K562 (cell line): Measurements from ENCODE around the gene RPTOR. TPM values are rescaled to one million over a fixed set of nuclear protein-coding genes. Genes with fewer than 3 reads are reported as not detected.
A peak's percentile ranks its signal among the peaks of the same experiment; 100 is the strongest.

Source experiments
- ATAC-seq: fragments of 200-7000 bp; cut with Tn5 transposase; 3 replicates; pipeline ENCODE4 v1.9.1; 2020; ENCODE audit warnings: moderate library complexity
- BruUV-seq: library from RNA; stranded (reverse); fragments of 400-500 nt; replicated peaks from 2 replicates; lab custom pipeline; 2021; lab: Mats Ljungman, UMichigan
- CTCF ChIA-PET: fragments of 300-600 bp; formaldehyde crosslinking; extraction: SDS; loops from one replicate; lab custom pipeline; 2021; ENCODE audit warnings: low intra/inter-chr PET ratio; lab: Yijun Ruan, JAX
- POLR2A ChIA-PET: fragments of 300-600, 350-650 bp; sonication (Branson Sonifier 250); formaldehyde crosslinking; extraction: SDS; loops from one replicate; lab custom pipeline; 2021; ENCODE audit warnings: antibody characterized with exemption, inconsistent platforms; lab: Yijun Ruan, JAX
- DNase-seq, 4 experiments: peaks; one replicate each; pipeline versions ENCODE4 v3.0.0 to v3.0.0-alpha.2; 2011 to 2018; ENCODE audit warnings: low spot score in 3 of 4, mixed read lengths in 3 of 4; ENCODE audit errors: extremely low read depth in 1 of 4
- FAIRE-seq: peaks from 2 replicates; lab custom pipeline; 2011; peaks lifted over from hg19 to GRCh38; lab: Jason Lieb, UNC
- H2AFZ ChIP-seq: 2 replicates; pipeline ENCODE4 v1.6.0; 2011; ENCODE audit warnings: low read depth, low read length, control low read depth, inconsistent platforms
- H3K27ac ChIP-seq: fragments of 200-600 bp; 3 replicates; pipeline ENCODE4 v1.8.0; 2011; ENCODE audit warnings: low read depth, mild to moderate bottlenecking, control low read depth, inconsistent platforms, low read length, moderate library complexity, mixed read lengths; ENCODE audit errors: extremely low read depth
- H3K27me3 ChIP-seq, 2 experiments: fragments of 300-600 bp in 1 of 2; 2 replicates in 1 of 2; 3 replicates in 1 of 2; pipeline versions ENCODE4 v1.6.0 to v1.8.0; 2011; ENCODE audit warnings: inconsistent platforms in 2 of 2, low read length in 2 of 2, mild to moderate bottlenecking in 1 of 2, mixed read lengths in 1 of 2, moderate library complexity in 1 of 2; ENCODE audit not compliant: control insufficient read depth in 2 of 2, insufficient read depth in 2 of 2
- H3K36me3 ChIP-seq: fragments of 300-600 bp; 3 replicates; pipeline ENCODE4 v1.8.0; 2011; ENCODE audit warnings: mild to moderate bottlenecking, low read length, inconsistent platforms; ENCODE audit not compliant: control insufficient read depth, insufficient read depth
- H3K4me1 ChIP-seq, 2 experiments: fragments of 200-600 bp in 1 of 2; replicated peaks in 1 of 2; 2 replicates in 1 of 2; 3 replicates in 1 of 2; pipeline versions ENCODE4 v1.5.1 to v1.8.0; 2011; ENCODE audit warnings: inconsistent platforms in 2 of 2, low read length in 2 of 2, mild to moderate bottlenecking in 1 of 2, mixed read lengths in 1 of 2, moderate library complexity in 1 of 2; ENCODE audit not compliant: control insufficient read depth in 2 of 2, insufficient read depth in 2 of 2
- H3K4me2 ChIP-seq: 2 replicates; pipeline ENCODE4 v1.6.1; 2011; ENCODE audit warnings: low read length, control low read depth, inconsistent platforms, mixed read lengths; ENCODE audit not compliant: insufficient read depth
- H3K4me3 ChIP-seq: fragments of 200-600 bp; sonication (generic), shearing (Covaris generic); 2 replicates; pipeline ENCODE4 v1.5.1; 2016; ENCODE audit warnings: control low read depth, inconsistent platforms
- H3K79me2 ChIP-seq: fragments of 200-600 bp; 3 replicates; pipeline ENCODE4 v1.8.0; 2011; ENCODE audit warnings: low read length, inconsistent platforms; ENCODE audit not compliant: control insufficient read depth, insufficient read depth
- H3K9ac ChIP-seq, 2 experiments: 2 replicates each; pipeline versions ENCODE4 v1.6.0 to v1.6.1; 2011; ENCODE audit warnings: low read depth in 2 of 2, low read length in 2 of 2, control low read depth in 1 of 2, inconsistent platforms in 1 of 2, mild to moderate bottlenecking in 1 of 2, mixed read lengths in 1 of 2; ENCODE audit not compliant: insufficient read depth in 1 of 2
- H3K9me1 ChIP-seq: one replicate; pipeline ENCODE4 v1.6.0; 2011; ENCODE audit warnings: inconsistent platforms, mild to moderate bottlenecking, low read length, moderate library complexity; ENCODE audit not compliant: control insufficient read depth, insufficient read depth
- H3K9me3 ChIP-seq: replicated peaks from 2 replicates; pipeline ENCODE4 v1.5.1; 2011; ENCODE audit warnings: low read depth, low read length, inconsistent platforms; ENCODE audit not compliant: control insufficient read depth, insufficient read depth
- H4K20me1 ChIP-seq: replicated peaks from 2 replicates; pipeline ENCODE4 v1.6.1; 2011; ENCODE audit warnings: low read length, inconsistent platforms, mixed read lengths; ENCODE audit not compliant: control insufficient read depth, insufficient read depth
- MTA3 ChIP-seq: fragments of 450-650 bp; formaldehyde crosslinking; IDR thresholded peaks from 2 replicates; pipeline ENCODE4 v1.6.1; 2017; ENCODE audit warnings: mild to moderate bottlenecking, borderline replicate concordance
- SNIP1 ChIP-seq: fragments of 450-650 bp; IDR thresholded peaks from 2 replicates; pipeline ENCODE4 v1.7.1; 2017; ENCODE audit warnings: low read depth, mild to moderate bottlenecking
- whole genome bisulfite sequencing: fragments of 100-300 bp; shearing (Covaris generic); methylation state at CpG from one replicate; pipeline ENCODE4 v1.1.6; 2016; ENCODE audit warnings: low coverage, mixed read lengths; ENCODE audit not compliant: insufficient coverage; ENCODE audit errors: missing lambda C conversion rate; 5-methylcytosine and 5-hydroxymethylcytosine counted together
- in situ Hi-C: fragments of 300-500 bp; cut with MboI; formaldehyde crosslinking; loops from 4 replicates; pipeline ENCODE4 v1.15.0; 2018; ENCODE audit warnings: inconsistent platforms, mixed read lengths
- intact Hi-C: fragments of 100-400 bp; cut with micrococcal nuclease; formaldehyde crosslinking; loops from 2 replicates; pipeline ENCODE4 v1.14.2; 2022
- polyA plus RNA-seq, 8 experiments: library from polyadenylated mRNA; depleted of rRNA in 4 of 8; stranded (reverse) in 5 of 8; unstranded in 3 of 8; fragments of >200 nt; fragmentation: Nextera tagmentation in 2 of 8; fragmentation: Illumina TruSeq in 1 of 8; extraction: Ambion mirVana in 2 of 8; extraction: Trizol in 1 of 8; gene quantifications; 2 replicates each; pipeline versions ENCODE4 v1.2.1 to v1.2.3, GENCODE V29; 2011 to 2014; ENCODE audit warnings: inconsistent platforms in 1 of 8, missing spikeins in 1 of 8
- total RNA-seq, 7 experiments: library from RNA; depleted of rRNA in 6 of 7; stranded (reverse); fragments of >200 nt in 6 of 7; fragmentation: Illumina TruSeq in 2 of 7; extraction: Trizol in 2 of 7; gene quantifications; 2 replicates each; pipeline versions ENCODE4 v1.2.1 to v1.2.3, GENCODE V29; 2011 to 2021; ENCODE audit warnings: low replicate concordance in 1 of 7
- TF ChIP-seq, protein P1 (sequence below), 2 experiments: IDR thresholded peaks; 2 replicates each; pipeline ENCODE4 v1.6.1; 2011; ENCODE audit warnings: borderline replicate concordance in 1 of 2, control low read depth in 1 of 2, low read depth in 1 of 2, low read length in 1 of 2, mild to moderate bottlenecking in 1 of 2, mixed read lengths in 1 of 2, moderate library complexity in 1 of 2; ENCODE audit not compliant: insufficient read depth in 1 of 2, insufficient read length in 1 of 2, poor library complexity in 1 of 2, severe bottlenecking in 1 of 2; ENCODE audit errors: extremely low read depth in 1 of 2
- TF ChIP-seq, protein P2 (sequence below), 2 experiments: fragments of 450-650 bp in 1 of 2; sonication (generic) in 1 of 2; formaldehyde crosslinking in 1 of 2; IDR thresholded peaks; 2 replicates each; pipeline versions ENCODE4 v1.7.1 to v1.9.0; 2016 to 2022; ENCODE audit warnings: inconsistent platforms in 1 of 2, mild to moderate bottlenecking in 1 of 2, missing genetic modification reagents in 1 of 2

The RPTOR gene
- total and polyA plus RNA-seq, 9 of the 15 experiments (the other 6 are each of a cell fraction or from before 2014, with no cell fraction given): 0.24 to 54.1 (median 10.2) TPM

DNA sequence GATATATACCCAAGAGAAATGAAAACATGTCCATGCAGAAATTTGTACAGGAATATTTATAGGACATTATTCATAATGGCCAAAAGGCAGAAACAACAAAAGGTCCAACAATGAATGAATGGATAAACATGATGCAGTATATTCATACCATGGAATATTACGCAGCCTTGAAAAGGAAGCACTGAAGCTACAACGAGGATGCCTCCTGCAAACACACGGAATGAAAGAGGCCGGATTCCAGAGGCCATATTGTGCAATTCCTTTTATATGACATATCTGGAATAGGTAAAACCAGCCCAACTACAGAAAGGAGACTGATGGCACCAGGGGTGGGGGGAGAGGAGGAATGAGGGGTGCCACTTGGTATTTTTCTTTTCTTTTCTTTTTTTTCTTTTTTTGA is 432.5 kb downstream of the RPTOR start (continued):
- no peak for TF ChIP-seq MTA3
- no peak for TF ChIP-seq SNIP1

DNA sequence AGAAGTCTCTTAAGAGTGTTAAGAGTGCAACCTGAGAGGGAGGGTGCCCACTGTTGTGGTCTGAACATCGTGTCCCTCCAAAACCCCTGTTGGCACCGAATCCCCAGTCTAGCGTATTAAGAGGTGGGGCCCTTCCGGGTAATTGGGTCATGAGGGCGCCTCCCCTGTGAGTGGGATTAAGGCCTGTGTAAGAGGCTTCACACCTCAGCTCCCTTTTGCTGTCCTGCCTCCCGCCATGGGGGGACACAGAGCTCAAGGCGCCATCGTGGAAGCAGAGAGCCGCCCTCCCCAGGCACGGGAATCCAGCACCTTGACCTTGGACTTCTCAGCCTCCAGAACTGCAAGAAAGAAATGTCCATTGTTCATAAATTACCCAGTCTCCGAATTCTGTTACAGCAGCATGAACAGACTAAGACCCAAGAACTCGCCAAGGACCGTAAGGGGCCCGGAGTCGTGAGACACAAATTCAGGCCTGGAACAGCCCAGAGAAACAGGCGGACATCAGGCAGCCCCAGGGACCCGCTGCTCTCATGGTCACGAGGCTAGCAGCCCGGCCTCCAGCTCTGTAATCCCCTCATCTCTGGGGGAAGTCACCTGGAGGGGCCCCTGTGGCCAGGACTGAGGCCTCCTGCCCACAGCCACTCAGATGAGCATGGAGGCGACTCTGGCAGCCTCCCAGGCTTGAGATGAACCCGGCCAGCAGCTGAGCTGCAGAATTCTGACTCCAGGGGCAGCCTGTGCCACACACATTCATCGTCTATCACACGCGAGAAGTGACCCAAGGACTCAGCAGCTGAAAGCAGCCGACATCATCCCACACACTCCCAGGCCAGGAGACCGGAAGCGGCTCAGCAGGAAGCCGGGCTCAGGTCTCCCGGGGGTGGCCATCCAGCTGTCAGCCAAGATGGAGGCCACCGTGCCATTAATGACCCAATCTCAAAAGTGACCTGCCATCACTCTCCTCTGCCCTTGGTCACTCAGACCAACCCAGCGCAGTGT is 434.2 kb downstream of the RPTOR start:
- Histone ChIP-seq H3K4me1 (peaks cover 0 to 38% of the 10 kb centered on the region in 2 experiments; a peak in 3 of 5 replicates), H3K4me3 (no peak overlapping the region), H3K27ac (no peak overlapping the region), H3K79me2 (no peaks in the 10 kb centered on the region), H4K20me1 (0 out of 2 replicates have a peak, but pooled peaks cover 6% of the 10 kb centered on the region), H3K4me2 (no peak overlapping the region), H3K9me1 (no peaks in the 10 kb centered on the region), H3K27me3 (peaks cover 16 to 27% of the 10 kb centered on the region in 2 experiments; a peak in 4 of 5 replicates), H3K9me3 (no peaks in the 10 kb centered on the region), H3K9ac (0 out of 4 replicates have a peak overlapping the region, but pooled peaks of 1 of the 2 experiments have one; percentile 10), H2AFZ (peak overlapping the region; percentile 54), H3K36me3 (no peaks in the 10 kb centered on the region)
- FAIRE-seq: no peak
- WGBS: 49% methylated on average over 31 of the region's 31 CpGs
- TF ChIP-seq, protein P1, sequence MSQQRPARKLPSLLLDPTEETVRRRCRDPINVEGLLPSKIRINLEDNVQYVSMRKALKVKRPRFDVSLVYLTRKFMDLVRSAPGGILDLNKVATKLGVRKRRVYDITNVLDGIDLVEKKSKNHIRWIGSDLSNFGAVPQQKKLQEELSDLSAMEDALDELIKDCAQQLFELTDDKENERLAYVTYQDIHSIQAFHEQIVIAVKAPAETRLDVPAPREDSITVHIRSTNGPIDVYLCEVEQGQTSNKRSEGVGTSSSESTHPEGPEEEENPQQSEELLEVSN (IDR thresholded peaks at IDR 0.05; ENCODE audit: borderline replicate concordance in 1 of 2, extremely low read depth in 1 of 2, insufficient read depth in 1 of 2, insufficient read length in 1 of 2, low read depth in 1 of 2, low read length in 1 of 2, poor library complexity in 1 of 2, severe bottlenecking in 1 of 2): peak in 1 of 2 experiments; percentile 51
- TF ChIP-seq, protein P2, sequence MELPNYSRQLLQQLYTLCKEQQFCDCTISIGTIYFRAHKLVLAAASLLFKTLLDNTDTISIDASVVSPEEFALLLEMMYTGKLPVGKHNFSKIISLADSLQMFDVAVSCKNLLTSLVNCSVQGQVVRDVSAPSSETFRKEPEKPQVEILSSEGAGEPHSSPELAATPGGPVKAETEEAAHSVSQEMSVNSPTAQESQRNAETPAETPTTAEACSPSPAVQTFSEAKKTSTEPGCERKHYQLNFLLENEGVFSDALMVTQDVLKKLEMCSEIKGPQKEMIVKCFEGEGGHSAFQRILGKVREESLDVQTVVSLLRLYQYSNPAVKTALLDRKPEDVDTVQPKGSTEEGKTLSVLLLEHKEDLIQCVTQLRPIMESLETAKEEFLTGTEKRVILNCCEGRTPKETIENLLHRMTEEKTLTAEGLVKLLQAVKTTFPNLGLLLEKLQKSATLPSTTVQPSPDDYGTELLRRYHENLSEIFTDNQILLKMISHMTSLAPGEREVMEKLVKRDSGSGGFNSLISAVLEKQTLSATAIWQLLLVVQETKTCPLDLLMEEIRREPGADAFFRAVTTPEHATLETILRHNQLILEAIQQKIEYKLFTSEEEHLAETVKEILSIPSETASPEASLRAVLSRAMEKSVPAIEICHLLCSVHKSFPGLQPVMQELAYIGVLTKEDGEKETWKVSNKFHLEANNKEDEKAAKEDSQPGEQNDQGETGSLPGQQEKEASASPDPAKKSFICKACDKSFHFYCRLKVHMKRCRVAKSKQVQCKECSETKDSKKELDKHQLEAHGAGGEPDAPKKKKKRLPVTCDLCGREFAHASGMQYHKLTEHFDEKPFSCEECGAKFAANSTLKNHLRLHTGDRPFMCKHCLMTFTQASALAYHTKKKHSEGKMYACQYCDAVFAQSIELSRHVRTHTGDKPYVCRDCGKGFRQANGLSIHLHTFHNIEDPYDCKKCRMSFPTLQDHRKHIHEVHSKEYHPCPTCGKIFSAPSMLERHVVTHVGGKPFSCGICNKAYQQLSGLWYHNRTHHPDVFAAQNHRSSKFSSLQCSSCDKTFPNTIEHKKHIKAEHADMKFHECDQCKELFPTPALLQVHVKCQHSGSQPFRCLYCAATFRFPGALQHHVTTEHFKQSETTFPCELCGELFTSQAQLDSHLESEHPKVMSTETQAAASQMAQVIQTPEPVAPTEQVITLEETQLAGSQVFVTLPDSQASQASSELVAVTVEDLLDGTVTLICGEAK (IDR thresholded peaks at IDR 0.05): no peak
- TF ChIP-seq, protein P2 (CRISPR knock-in tag; IDR thresholded peaks at IDR 0.05): no peak
- no TSS peak for BruUV-seq
- ChIA-PET CTCF (interaction anchor here (0.8 kb wide), 1 partner anchor 781 kb away, joined by 3 read pairs; no protein-coding TSS in a partner anchor), POLR2A (interaction anchor here (0.5 to 0.8 kb wide), 4 partner anchors 80 to 575 kb away, joined by 3 to 7 read pairs (median 3); no protein-coding TSS in a partner anchor)
- no peak for DNase-seq
- in situ Hi-C loops (no loop called here), intact Hi-C loops (no loop called here)
- no peak for ATAC-seq
